A673 (cell line): ENCODE results near the gene BUB3. TPM values are rescaled to one million over a fixed set of nuclear protein-coding genes. Genes with fewer than 3 reads are reported as not detected.

Experiments used
- Bru-seq: library from RNA; stranded (reverse); fragments of 400-500 nt; gene quantifications from one replicate; lab custom pipeline; 2021; lab: Mats Ljungman, UMichigan
- BruChase-seq, 2 experiments: library from RNA; stranded (reverse); fragments of 400-500 nt; gene quantifications; one replicate each; lab custom pipeline; 2021; lab: Mats Ljungman, UMichigan
- BruUV-seq: library from RNA; stranded (reverse); fragments of 400-500 nt; replicated peaks from 2 replicates; lab custom pipeline; 2021; lab: Mats Ljungman, UMichigan
- CTCF ChIA-PET: fragments of 300-600 bp; sonication (Branson Sonifier 250); formaldehyde crosslinking; loops from one replicate; lab custom pipeline; 2022; ENCODE audit warnings: antibody characterized with exemption; lab: Charles Lee
- POLR2A ChIA-PET: fragments of 300-600 bp; sonication (Branson Sonifier 250); formaldehyde crosslinking; loops from one replicate; lab custom pipeline; 2022; ENCODE audit warnings: antibody characterized with exemption; ENCODE audit not compliant: low non-redundant PET; lab: Charles Lee
- DNase-seq: peaks from one replicate; pipeline ENCODE4 v3.0.0-alpha.2; 2015; ENCODE audit warnings: low spot score
- H3K27ac ChIP-seq: fragments of 200-600 bp; sonication (generic); 2 replicates; pipeline ENCODE4 v1.5.1; 2016; ENCODE audit warnings: mixed run types, low read depth, mild to moderate bottlenecking, mixed read lengths, antibody characterized with exemption, low read length; ENCODE audit not compliant: poor library complexity, severe bottlenecking
- H3K27me3 ChIP-seq: fragments of 200-600 bp; sonication (generic); replicated peaks from 2 replicates; pipeline ENCODE4 v1.6.1; 2017; ENCODE audit warnings: mixed run types, low read depth, mild to moderate bottlenecking, mixed read lengths, antibody characterized with exemption, low read length; ENCODE audit not compliant: insufficient read depth, poor library complexity
- H3K36me3 ChIP-seq: fragments of 200-600 bp; sonication (generic); 2 replicates; pipeline ENCODE4 v1.6.1; 2016; ENCODE audit warnings: mixed run types, mild to moderate bottlenecking, mixed read lengths, antibody characterized with exemption, low read length; ENCODE audit not compliant: insufficient read depth, poor library complexity, severe bottlenecking
- H3K4me1 ChIP-seq: fragments of 200-600 bp; sonication (generic); 2 replicates; pipeline ENCODE4 v1.6.1; 2017; ENCODE audit warnings: mixed run types, mild to moderate bottlenecking, mixed read lengths, antibody characterized with exemption, low read length; ENCODE audit not compliant: insufficient read depth, poor library complexity, severe bottlenecking
- H3K4me3 ChIP-seq: fragments of 200-600 bp; sonication (generic); 2 replicates; pipeline ENCODE4 v1.5.1; 2016; ENCODE audit warnings: low read depth, mixed run types, mild to moderate bottlenecking, mixed read lengths, low read length; ENCODE audit not compliant: poor library complexity, severe bottlenecking
- H3K9me3 ChIP-seq: fragments of 200-600 bp; sonication (generic); 2 replicates; pipeline ENCODE4 v1.6.1; 2016; ENCODE audit warnings: mixed run types, low read depth, mild to moderate bottlenecking, mixed read lengths, antibody characterized with exemption, low read length; ENCODE audit not compliant: poor library complexity, severe bottlenecking
- CTCF ChIP-seq: fragments of 300-800, 200-600 bp; sonication (generic); conservative IDR thresholded peaks from 2 replicates; pipeline ENCODE4 v1.5.1; 2017; ENCODE audit warnings: low read depth, mild to moderate bottlenecking, antibody characterized with exemption, low read length, moderate library complexity, mixed read lengths
- EZH2 ChIP-seq: fragments of 200-600 bp; sonication (generic); IDR thresholded peaks from 2 replicates; pipeline ENCODE4 v1.6.1; 2017; ENCODE audit warnings: borderline replicate concordance, low read depth, mild to moderate bottlenecking, mixed read lengths, antibody characterized with exemption, low read length; ENCODE audit not compliant: poor library complexity, severe bottlenecking
- intact Hi-C: fragments of 100-400 bp; cut with micrococcal nuclease; formaldehyde crosslinking; loops from one replicate; pipeline ENCODE4 v1.10.0; 2022; ENCODE audit not compliant: unreplicated experiment
- long read RNA-seq: library from polyadenylated mRNA; stranded (forward); transcript quantifications from one replicate; pipeline ENCODE4 v2.0.0, GENCODE V29; 2022
- total RNA-seq: library from RNA; stranded (reverse); gene quantifications from 2 replicates; pipeline ENCODE4 v1.2.3, GENCODE V29; 2021

The BUB3 gene
- total RNA-seq, result 196 and 207 TPM in 2 replicates
- Bru-seq, nascent RNA, result percentile 97 among the genes with signal in this experiment
- BruChase-seq, experiment 1, labeled RNA remaining after a 2-hour chase, result percentile 97 among the genes with signal in this experiment
- percentile 97 among the genes with signal in this experiment for BruChase-seq, experiment 2, labeled RNA remaining after a 6-hour chase
- long read RNA-seq, full-length matches to known transcripts, result 517 of 586 reads
- long read RNA-seq, partial matches to known transcripts, result 57 of 586 reads
- long read RNA-seq, other reads (novel, unspliced or antisense), result 12 of 586 reads

GRCh38 chr10:123154092-123154710 is at the start of gene BUB3:
BUB3 (plus strand) TSS chr10:123154402; CDS start chr10:123154918, 516 bp downstream.
- H3K4me3 ChIP-seq, result peak within 1 kb of the TSS; percentile 75
- BruUV-seq, result no TSS peak
- intact Hi-C loops, result no loop called here
- H3K4me1 ChIP-seq, result peaks cover 15% of the 10 kb centered on the region
- ChIA-PET CTCF (interaction anchor here (0.8 kb wide), 1 partner anchor 21 kb away, joined by 6 read pairs; no protein-coding TSS in a partner anchor), POLR2A (interaction anchor here (0.9 to 1.0 kb wide), 2 partner anchors 9 to 23 kb away, joined by 3 read pairs; no protein-coding TSS in a partner anchor)
- H3K27ac ChIP-seq, result peak within 1 kb of the TSS; percentile 89
- no peaks in the 10 kb centered on the region for H3K9me3 ChIP-seq
- H3K27me3 ChIP-seq, result peaks cover 21% of the 10 kb centered on the region
- peak; percentile 99 for DNase-seq
- peaks cover 40% of the 10 kb centered on the region for H3K36me3 ChIP-seq
- TF ChIP-seq EZH2 (no peak), CTCF (no peak)

- intact Hi-C loops, result no loop called here
- no peak for DNase-seq
- Histone ChIP-seq H3K36me3 (no peaks in the 10 kb centered on the region), H3K9me3 (no peaks in the 10 kb centered on the region), H3K27ac (no peak overlapping the region), H3K27me3 (peaks cover 43% of the 10 kb centered on the region), H3K4me3 (no peak overlapping the region), H3K4me1 (no peaks in the 10 kb centered on the region)
- TF ChIP-seq CTCF (no peak), EZH2 (no peak)
- ChIA-PET CTCF (no interaction called here), POLR2A (no interaction called here)
- BruUV-seq, result no TSS peak
Measured at GRCh38 chr10:123109466-123109865, 44.7 kb upstream of the BUB3 start.

- intact Hi-C loops, result no loop called here
- BruUV-seq, result no TSS peak
- Histone ChIP-seq H3K27ac (no peak overlapping the region), H3K4me1 (no peaks in the 10 kb centered on the region), H3K4me3 (no peak overlapping the region), H3K36me3 (no peaks in the 10 kb centered on the region), H3K27me3 (peaks cover 77% of the 10 kb centered on the region), H3K9me3 (no peaks in the 10 kb centered on the region)
- ChIA-PET CTCF (no interaction called here), POLR2A (no interaction called here)
- TF ChIP-seq EZH2 (no peak), CTCF (no peak)
- DNase-seq, result no peak
Measured at GRCh38 chr10:123117644-123118417, 36.4 kb upstream of the BUB3 start.
